Karpas-422 (cell line): ENCODE results near the gene NCOA4. TPM values are rescaled to one million over a fixed set of nuclear protein-coding genes. Genes with fewer than 3 reads are reported as not detected.
"Not testable (repeated sequence)": the region's sequence is repeated elsewhere in the genome, so short reads cannot be mapped to it uniquely, and the experiment has no call there.

Source experiments
- DNase-seq: peaks from one replicate; pipeline ENCODE4 v3.0.0-alpha.2; 2015
- H2AFZ ChIP-seq: fragments of 200-600 bp; sonication (generic); 2 replicates; pipeline ENCODE4 v1.6.1; 2014; ENCODE audit warnings: antibody characterized with exemption, low read length, mixed read lengths
- H3K27ac ChIP-seq: fragments of 200-600 bp; sonication (generic); 2 replicates; pipeline ENCODE4 v1.5.1; 2014; ENCODE audit warnings: mild to moderate bottlenecking, low read length, moderate library complexity
- H3K27me3 ChIP-seq: fragments of 200-600 bp; sonication (generic); 2 replicates; pipeline ENCODE4 v1.6.1; 2014; ENCODE audit warnings: low read length, mixed read lengths
- H3K36me3 ChIP-seq: fragments of 200-600 bp; sonication (generic); 2 replicates; pipeline ENCODE4 v1.6.1; 2014; ENCODE audit warnings: low read length, mixed read lengths; ENCODE audit not compliant: insufficient read depth
- H3K4me1 ChIP-seq: fragments of 200-600 bp; sonication (generic); 2 replicates; pipeline ENCODE4 v1.6.1; 2014; ENCODE audit warnings: mild to moderate bottlenecking, low read length, mixed read lengths
- H3K4me2 ChIP-seq: fragments of 200-600 bp; sonication (generic); 2 replicates; pipeline ENCODE4 v1.6.1; 2014; ENCODE audit warnings: low read length, low read depth, mild to moderate bottlenecking; ENCODE audit not compliant: poor library complexity, severe bottlenecking
- H3K4me3 ChIP-seq: fragments of 200-600 bp; sonication (generic); 2 replicates; pipeline ENCODE4 v1.5.1; 2014; ENCODE audit warnings: mild to moderate bottlenecking, antibody characterized with exemption, low read length, mixed read lengths
- H3K79me2 ChIP-seq: fragments of 200-600 bp; sonication (generic); 2 replicates; pipeline ENCODE4 v1.6.1; 2014; ENCODE audit warnings: mild to moderate bottlenecking, low read length, mixed read lengths
- H3K9ac ChIP-seq: fragments of 200-600 bp; sonication (generic); 2 replicates; pipeline ENCODE4 v1.6.0; 2014; ENCODE audit warnings: low read length
- H3K9me2 ChIP-seq: fragments of 200-600 bp; sonication (generic), shearing (Covaris generic); replicated peaks from 2 replicates; pipeline ENCODE4 v1.6.0; 2014; ENCODE audit warnings: mild to moderate bottlenecking, low read length, moderate library complexity; ENCODE audit not compliant: insufficient read depth
- H3K9me3 ChIP-seq: fragments of 300-700, 200-600 bp; sonication (generic); 2 replicates; pipeline ENCODE4 v1.6.1; 2014; ENCODE audit warnings: low read length, mixed read lengths
- H4K20me1 ChIP-seq: fragments of 200-600 bp; sonication (generic); 2 replicates; pipeline ENCODE4 v1.6.1; 2014; ENCODE audit warnings: mild to moderate bottlenecking, antibody characterized with exemption, low read length, low read depth; ENCODE audit not compliant: insufficient read depth
- total RNA-seq: library from RNA; depleted of rRNA; stranded (reverse); fragments of >200 nt; shearing (Covaris generic); gene quantifications from 2 replicates; pipeline ENCODE4 v1.2.3, GENCODE V29; 2014; ENCODE audit warnings: low replicate concordance

The NCOA4 gene
- total RNA-seq, 1 experiment from 2014 or later, result 116 TPM

GRCh38 chr10:46057038-46057437 lies 26.6 kb upstream of the NCOA4 start:
- Histone ChIP-seq H3K9ac (no peak overlapping the region), H3K9me3 (no peaks in the 10 kb centered on the region), H3K9me2 (no peaks in the 10 kb centered on the region), H3K4me1 (no peaks in the 10 kb centered on the region), H2AFZ (no peak overlapping the region), H3K4me3 (no peak overlapping the region), H3K27me3 (no peaks in the 10 kb centered on the region), H3K79me2 (no peaks in the 10 kb centered on the region), H3K4me2 (no peak overlapping the region), H3K36me3 (no peaks in the 10 kb centered on the region), H3K27ac (no peak overlapping the region), H4K20me1 (no peaks in the 10 kb centered on the region)
- DNase-seq, result no peak

GRCh38 chr10:46055771-46056170 lies 25.3 kb upstream of the NCOA4 start:
- H4K20me1 ChIP-seq, result no peaks in the 10 kb centered on the region
- no peaks in the 10 kb centered on the region for H3K79me2 ChIP-seq
- H3K36me3 ChIP-seq, result no peaks in the 10 kb centered on the region
- H3K27ac ChIP-seq, result no peak overlapping the region
- no peak for DNase-seq
- no peaks in the 10 kb centered on the region for H3K9me2 ChIP-seq
- H3K4me1 ChIP-seq, result no peaks in the 10 kb centered on the region
- H3K9me3 ChIP-seq, result no peaks in the 10 kb centered on the region
- no peak overlapping the region for H3K4me2 ChIP-seq
- H3K9ac ChIP-seq, result no peak overlapping the region
- H3K4me3 ChIP-seq, result no peak overlapping the region
- H2AFZ ChIP-seq, result no peak overlapping the region
- no peaks in the 10 kb centered on the region for H3K27me3 ChIP-seq

- Histone ChIP-seq H4K20me1 (no peaks in the 10 kb centered on the region), H3K9ac (no peak overlapping the region), H3K4me1 (no peaks in the 10 kb centered on the region), H3K9me3 (no peaks in the 10 kb centered on the region), H3K27me3 (no peaks in the 10 kb centered on the region), H3K9me2 (no peaks in the 10 kb centered on the region), H3K4me2 (no peak overlapping the region), H3K79me2 (no peaks in the 10 kb centered on the region), H2AFZ (no peak overlapping the region), H3K36me3 (no peaks in the 10 kb centered on the region), H3K4me3 (no peak overlapping the region), H3K27ac (no peak overlapping the region)
- DNase-seq, result no peak
Observed at GRCh38 chr10:46053534-46054434, 23.4 kb upstream of the NCOA4 start.

- Histone ChIP-seq H3K9me2 (no peaks in the 10 kb centered on the region), H3K36me3 (no peaks in the 10 kb centered on the region), H2AFZ (no peak overlapping the region), H3K4me3 (no peak overlapping the region), H4K20me1 (no peaks in the 10 kb centered on the region), H3K4me1 (no peaks in the 10 kb centered on the region), H3K9me3 (no peaks in the 10 kb centered on the region), H3K27me3 (no peaks in the 10 kb centered on the region), H3K9ac (no peak overlapping the region), H3K27ac (no peak overlapping the region), H3K4me2 (no peak overlapping the region), H3K79me2 (no peaks in the 10 kb centered on the region)
- no peak for DNase-seq
Observed at GRCh38 chr10:46052791-46053375, 22.5 kb upstream of the NCOA4 start.

- no peaks in the 10 kb centered on the region for H3K36me3 ChIP-seq
- H3K4me2 ChIP-seq, result no peak overlapping the region
- H3K9ac ChIP-seq, result no peak overlapping the region
- no peaks in the 10 kb centered on the region for H3K4me1 ChIP-seq
- H4K20me1 ChIP-seq, result no peaks in the 10 kb centered on the region
- H3K9me3 ChIP-seq, result no peaks in the 10 kb centered on the region
- no peak overlapping the region for H3K27ac ChIP-seq
- H3K27me3 ChIP-seq, result no peaks in the 10 kb centered on the region
- no peaks in the 10 kb centered on the region for H3K9me2 ChIP-seq
- H2AFZ ChIP-seq, result no peak overlapping the region
- no peaks in the 10 kb centered on the region for H3K79me2 ChIP-seq
- DNase-seq, result no peak
- no peak overlapping the region for H3K4me3 ChIP-seq
Observed at GRCh38 chr10:46052057-46052790, 21.8 kb upstream of the NCOA4 start.

GRCh38 chr10:46050941-46051623 lies 20.7 kb upstream of the NCOA4 start:
- H3K9ac ChIP-seq, result no peak overlapping the region
- H3K79me2 ChIP-seq, result no peaks in the 10 kb centered on the region
- H3K4me2 ChIP-seq, result no peak overlapping the region
- H3K36me3 ChIP-seq, result no peaks in the 10 kb centered on the region
- no peaks in the 10 kb centered on the region for H3K9me3 ChIP-seq
- H4K20me1 ChIP-seq, result no peaks in the 10 kb centered on the region
- no peak overlapping the region for H3K27ac ChIP-seq
- H3K4me1 ChIP-seq, result no peaks in the 10 kb centered on the region
- H2AFZ ChIP-seq, result no peak overlapping the region
- no peaks in the 10 kb centered on the region for H3K27me3 ChIP-seq
- no peaks in the 10 kb centered on the region for H3K9me2 ChIP-seq
- no peak overlapping the region for H3K4me3 ChIP-seq
- DNase-seq, result no peak

- not testable (repeated sequence) for H3K27ac ChIP-seq, H3K9me3 ChIP-seq, H3K4me1 ChIP-seq, H3K9me2 ChIP-seq, H3K79me2 ChIP-seq, H3K27me3 ChIP-seq, H3K9ac ChIP-seq, H3K36me3 ChIP-seq, DNase-seq, H3K4me3 ChIP-seq, H4K20me1 ChIP-seq, H2AFZ ChIP-seq, H3K4me2 ChIP-seq
Observed at GRCh38 chr10:46049497-46049831, 19.0 kb upstream of the NCOA4 start.

- H3K27me3 ChIP-seq, result no peaks in the 10 kb centered on the region
- H3K79me2 ChIP-seq, result no peaks in the 10 kb centered on the region
- H3K36me3 ChIP-seq, result no peaks in the 10 kb centered on the region
- no peak overlapping the region for H3K4me2 ChIP-seq
- H4K20me1 ChIP-seq, result no peaks in the 10 kb centered on the region
- H3K9me3 ChIP-seq, result no peaks in the 10 kb centered on the region
- no peak overlapping the region for H2AFZ ChIP-seq
- no peaks in the 10 kb centered on the region for H3K4me1 ChIP-seq
- DNase-seq, result no peak
- H3K4me3 ChIP-seq, result no peak overlapping the region
- no peak overlapping the region for H3K9ac ChIP-seq
- H3K9me2 ChIP-seq, result no peaks in the 10 kb centered on the region
- no peak overlapping the region for H3K27ac ChIP-seq
Observed at GRCh38 chr10:46048152-46048551, 17.7 kb upstream of the NCOA4 start.
